Parathyroid adenoma (tissue), 2 donors: ENCODE results near the gene LRP1B.

Source experiments
- H2AFZ ChIP-seq: fragments of 300-600 bp; sonication (generic); one replicate; pipeline ENCODE4 v1.7.0; 2017; ENCODE audit warnings: antibody characterized with exemption, mild to moderate bottlenecking
- H3K27ac ChIP-seq: fragments of 300-600 bp; sonication (generic); one replicate; pipeline ENCODE4 v1.7.0; 2017
- H3K27me3 ChIP-seq: fragments of 300-600 bp; sonication (generic); one replicate; pipeline ENCODE4 v1.7.0; 2017; ENCODE audit warnings: low read length; ENCODE audit not compliant: control insufficient read depth, insufficient read depth
- H3K36me3 ChIP-seq: fragments of 300-600 bp; sonication (generic); one replicate; pipeline ENCODE4 v1.7.0; 2017; ENCODE audit warnings: low read length; ENCODE audit not compliant: control insufficient read depth, insufficient read depth
- H3K4me1 ChIP-seq: fragments of 300-600 bp; sonication (generic); one replicate; pipeline ENCODE4 v1.7.0; 2017; ENCODE audit warnings: control low read depth
- H3K4me2 ChIP-seq: fragments of 300-600 bp; sonication (generic); one replicate; pipeline ENCODE4 v1.7.0; 2017; ENCODE audit warnings: low read length
- H3K4me3 ChIP-seq: fragments of 300-600 bp; sonication (generic); one replicate; pipeline ENCODE4 v1.7.0; 2017; ENCODE audit warnings: low read depth, low read length
- H3K79me2 ChIP-seq: fragments of 300-600 bp; sonication (generic); one replicate; pipeline ENCODE4 v1.7.0; 2017; ENCODE audit warnings: control low read depth
- H3K9ac ChIP-seq: fragments of 300-600 bp; sonication (generic); one replicate; pipeline ENCODE4 v1.7.0; 2017; ENCODE audit warnings: mild to moderate bottlenecking
- H3K9me3 ChIP-seq: fragments of 300-600 bp; sonication (generic); one replicate; pipeline ENCODE4 v1.7.0; 2017; ENCODE audit warnings: low read length; ENCODE audit not compliant: control insufficient read depth
- TF ChIP-seq, protein P1 (sequence below): fragments of 300-600 bp; sonication (generic); IDR thresholded peaks from one replicate; pipeline ENCODE4 v1.7.0; 2017; ENCODE audit warnings: antibody characterized with exemption, mild to moderate bottlenecking
- donor health status: primary hyperparathyroidism.

Gene LRP1B

DNA sequence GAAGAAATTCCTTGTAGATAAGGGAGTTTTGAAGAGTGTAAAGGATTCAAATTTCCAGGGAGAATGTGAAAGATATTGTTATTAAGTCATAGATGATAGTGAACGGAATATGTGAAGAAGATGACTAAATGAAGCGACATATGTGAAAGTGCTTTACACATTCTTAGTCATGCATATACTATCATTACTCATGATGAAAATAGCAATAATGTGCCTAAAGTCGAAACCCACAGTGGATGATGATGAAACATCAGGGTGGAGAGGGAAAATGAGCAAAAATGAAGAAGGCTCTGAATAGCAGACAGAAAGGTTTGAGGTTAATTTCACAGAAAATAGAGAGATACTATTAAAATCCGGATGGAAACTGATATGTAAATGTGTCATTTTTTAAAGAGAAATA, 1237.1 kb downstream of the LRP1B start:
- H3K79me2 ChIP-seq = no peaks in the 10 kb centered on the region
- no peak overlapping the region for H3K27ac ChIP-seq
- no peak overlapping the region for H3K4me3 ChIP-seq
- no peaks in the 10 kb centered on the region for H3K27me3 ChIP-seq
- H3K36me3 ChIP-seq = no peaks in the 10 kb centered on the region
- no peak overlapping the region for H3K4me2 ChIP-seq
- H2AFZ ChIP-seq = no peak overlapping the region
- no peaks in the 10 kb centered on the region for H3K4me1 ChIP-seq
- H3K9me3 ChIP-seq = no peaks in the 10 kb centered on the region
- H3K9ac ChIP-seq = no peak overlapping the region
- TF ChIP-seq, protein P1, sequence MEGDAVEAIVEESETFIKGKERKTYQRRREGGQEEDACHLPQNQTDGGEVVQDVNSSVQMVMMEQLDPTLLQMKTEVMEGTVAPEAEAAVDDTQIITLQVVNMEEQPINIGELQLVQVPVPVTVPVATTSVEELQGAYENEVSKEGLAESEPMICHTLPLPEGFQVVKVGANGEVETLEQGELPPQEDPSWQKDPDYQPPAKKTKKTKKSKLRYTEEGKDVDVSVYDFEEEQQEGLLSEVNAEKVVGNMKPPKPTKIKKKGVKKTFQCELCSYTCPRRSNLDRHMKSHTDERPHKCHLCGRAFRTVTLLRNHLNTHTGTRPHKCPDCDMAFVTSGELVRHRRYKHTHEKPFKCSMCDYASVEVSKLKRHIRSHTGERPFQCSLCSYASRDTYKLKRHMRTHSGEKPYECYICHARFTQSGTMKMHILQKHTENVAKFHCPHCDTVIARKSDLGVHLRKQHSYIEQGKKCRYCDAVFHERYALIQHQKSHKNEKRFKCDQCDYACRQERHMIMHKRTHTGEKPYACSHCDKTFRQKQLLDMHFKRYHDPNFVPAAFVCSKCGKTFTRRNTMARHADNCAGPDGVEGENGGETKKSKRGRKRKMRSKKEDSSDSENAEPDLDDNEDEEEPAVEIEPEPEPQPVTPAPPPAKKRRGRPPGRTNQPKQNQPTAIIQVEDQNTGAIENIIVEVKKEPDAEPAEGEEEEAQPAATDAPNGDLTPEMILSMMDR = no peak

DNA sequence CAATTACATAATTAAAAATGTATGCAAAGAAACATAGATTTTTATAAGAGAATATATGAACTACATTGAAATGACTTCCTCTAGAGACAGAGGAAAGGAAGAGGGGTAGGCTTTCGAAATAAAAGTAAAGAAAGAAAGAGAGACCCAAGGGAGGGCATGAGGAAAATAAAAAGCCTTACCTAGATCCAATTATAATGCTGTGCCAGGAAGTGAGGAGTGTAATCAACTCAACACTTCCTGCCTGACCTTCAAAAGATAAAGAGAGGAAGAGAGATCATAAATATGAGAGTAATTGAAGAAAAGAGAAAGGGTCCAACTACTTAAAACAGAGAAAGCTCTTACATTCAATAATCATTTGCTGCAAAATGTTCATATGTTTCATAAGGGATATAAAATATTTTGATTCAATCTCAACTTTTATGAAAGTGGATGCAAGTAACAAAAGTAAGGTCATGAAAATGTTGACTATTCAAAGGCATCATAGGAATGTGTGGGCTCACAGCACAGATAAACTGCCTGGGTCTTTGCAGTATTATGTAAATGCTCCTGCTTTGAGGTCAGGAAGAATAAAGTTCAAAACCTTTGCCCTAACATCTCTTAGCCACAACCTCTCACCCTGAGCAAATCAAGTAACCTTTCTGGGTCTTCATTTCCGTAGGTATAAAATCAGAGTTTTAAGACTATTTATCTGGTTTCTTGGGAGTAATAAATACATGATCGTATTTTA, 1237.7 kb downstream of the LRP1B start:
- no peaks in the 10 kb centered on the region for H3K27me3 ChIP-seq
- no peaks in the 10 kb centered on the region for H3K4me1 ChIP-seq
- no peaks in the 10 kb centered on the region for H3K9me3 ChIP-seq
- no peaks in the 10 kb centered on the region for H3K79me2 ChIP-seq
- TF ChIP-seq, protein P1 = no peak
- no peaks in the 10 kb centered on the region for H3K36me3 ChIP-seq
- H3K9ac ChIP-seq = no peak overlapping the region
- H3K27ac ChIP-seq = no peak overlapping the region
- no peak overlapping the region for H3K4me3 ChIP-seq
- no peak overlapping the region for H3K4me2 ChIP-seq
- no peak overlapping the region for H2AFZ ChIP-seq

DNA sequence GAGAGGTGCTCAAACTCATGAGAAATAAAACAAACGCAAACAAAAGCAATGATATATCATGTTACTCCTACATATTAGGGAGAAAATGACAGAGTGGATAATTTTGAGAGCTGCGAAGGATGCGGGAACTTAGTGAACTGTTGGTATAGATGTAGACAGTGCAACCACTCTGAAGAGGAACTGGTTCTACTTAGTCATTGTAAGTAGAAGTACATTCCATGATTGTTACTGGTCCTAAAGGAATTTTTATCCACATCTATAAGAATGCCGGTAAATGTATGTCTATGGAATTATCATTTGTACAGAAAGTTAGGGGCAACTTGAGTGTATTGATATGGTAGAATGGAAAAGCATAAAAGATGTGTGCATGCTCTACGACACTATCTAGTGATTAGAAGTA, 1238.4 kb downstream of the LRP1B start:
- H3K4me3 ChIP-seq = no peak overlapping the region
- TF ChIP-seq, protein P1 = no peak
- no peak overlapping the region for H3K9ac ChIP-seq
- H3K4me2 ChIP-seq = no peak overlapping the region
- no peaks in the 10 kb centered on the region for H3K27me3 ChIP-seq
- no peak overlapping the region for H2AFZ ChIP-seq
- H3K4me1 ChIP-seq = no peaks in the 10 kb centered on the region
- H3K36me3 ChIP-seq = no peaks in the 10 kb centered on the region
- no peaks in the 10 kb centered on the region for H3K79me2 ChIP-seq
- H3K27ac ChIP-seq = no peak overlapping the region
- H3K9me3 ChIP-seq = no peaks in the 10 kb centered on the region

DNA sequence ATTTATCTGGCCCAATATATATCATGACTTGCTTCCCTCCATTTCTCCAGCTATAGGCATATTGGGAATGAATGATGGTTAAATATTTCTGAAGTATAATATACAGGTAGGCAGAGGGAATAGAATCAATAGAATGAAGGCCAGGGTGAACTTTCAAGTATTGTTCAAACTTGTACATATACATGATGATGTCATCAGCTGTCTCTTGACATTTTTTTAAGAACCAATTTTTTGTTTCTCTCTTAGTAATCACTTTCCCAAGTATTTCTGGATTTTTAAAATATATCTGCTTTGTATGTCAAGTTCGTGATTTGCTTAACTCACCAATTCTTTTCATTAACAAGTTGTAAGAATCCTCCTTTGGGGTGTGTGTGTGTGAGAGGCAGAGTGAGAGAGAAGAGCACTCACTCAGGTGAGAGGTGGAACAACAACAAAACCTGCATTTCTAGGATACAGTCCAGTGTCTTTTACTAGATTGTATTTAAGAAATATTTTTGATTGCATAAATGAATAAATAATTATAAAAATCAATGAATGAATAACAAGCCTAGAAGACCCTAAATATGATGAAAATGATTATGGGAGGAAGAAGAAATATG, 1239.1 kb downstream of the LRP1B start:
- Histone ChIP-seq H3K27ac (no peak overlapping the region), H3K4me3 (no peak overlapping the region)
- TF ChIP-seq, protein P1 = no peak

More for the DNA sequence above, 1239.1 kb downstream of the LRP1B start:
- Histone ChIP-seq H2AFZ (no peak overlapping the region), H3K4me2 (no peak overlapping the region), H3K9ac (no peak overlapping the region), H3K9me3 (no peaks in the 10 kb centered on the region), H3K4me1 (no peaks in the 10 kb centered on the region), H3K36me3 (no peaks in the 10 kb centered on the region), H3K79me2 (no peaks in the 10 kb centered on the region), H3K27me3 (no peaks in the 10 kb centered on the region)
